Ovary (tissue), 3 donors: ENCODE results near the gene DNAH11.

ENCODE experiments used
- CTCF ChIP-seq, 3 donors: fragments of 450-650 bp in 2 of 3; fragments of 200-600 bp in 1 of 3; IDR thresholded peaks; one replicate each; pipeline versions ENCODE4 v1.5.1 to v1.8.0; 2016 to 2022; ENCODE audit warnings: antibody characterized with exemption in 3 of 3, mild to moderate bottlenecking in 1 of 3
- POLR2A ChIP-seq: fragments of 450-650 bp; IDR thresholded peaks from one replicate; pipeline ENCODE4 v1.6.1; 2017; ENCODE audit warnings: antibody characterized with exemption, mild to moderate bottlenecking, moderate library complexity
- donor health status: DM: no; HTN: no; CAD: no.

GRCh38 chr7:21902240-21902639 is 359.4 kb downstream of the DNAH11 start:
- TF ChIP-seq CTCF (IDR thresholded peaks at IDR 0.05): no peak
- no peak for TF ChIP-seq POLR2A
